Vagina (tissue), 2 donors: ENCODE results near the gene MAPK8IP2.
A peak's percentile ranks its signal among the peaks of the same experiment; 100 is the strongest.

Source experiments
- CTCF ChIP-seq, 3 experiments: fragments of 450-650 bp in 2 of 3; fragments of 200-600 bp in 1 of 3; sonication (generic) in 1 of 3; IDR thresholded peaks; one replicate each; pipeline ENCODE4 v1.5.1; 2017 to 2019; ENCODE audit warnings: antibody characterized with exemption in 3 of 3, mild to moderate bottlenecking in 2 of 3, moderate library complexity in 2 of 3
- POLR2A ChIP-seq, 2 donors: fragments of 450-650 bp; IDR thresholded peaks; one replicate each; pipeline ENCODE4 v1.6.1; 2017; ENCODE audit warnings: antibody characterized with exemption in 2 of 2, mild to moderate bottlenecking in 2 of 2, moderate library complexity in 2 of 2
- POLR2AphosphoS5 ChIP-seq, 2 donors: sonication (generic); formaldehyde crosslinking; IDR thresholded peaks; one replicate each; pipeline ENCODE4 v1.9.0; 2017; ENCODE audit warnings: antibody characterized with exemption in 2 of 2, mild to moderate bottlenecking in 2 of 2, low read depth in 1 of 2; ENCODE audit not compliant: insufficient read depth in 1 of 2

- no peak for TF ChIP-seq POLR2A (IDR thresholded peaks at IDR 0.05)
- peak; percentile 13 to 16 for TF ChIP-seq POLR2AphosphoS5 (IDR thresholded peaks at IDR 0.05; ENCODE audit: insufficient read depth in 1 of 2, low read depth in 1 of 2)
- no peak for TF ChIP-seq CTCF (IDR thresholded peaks at IDR 0.05)
These were observed 41.4 kb downstream of the MAPK8IP2 start for GRCh38 chr22:50641696-50642607.
